ENCODE data around the gene DMD.
"Not testable (repeated sequence)": the region's sequence is repeated elsewhere in the genome, so short reads cannot be mapped to it uniquely, and the experiment has no call there.

Gene DMD

DNA sequence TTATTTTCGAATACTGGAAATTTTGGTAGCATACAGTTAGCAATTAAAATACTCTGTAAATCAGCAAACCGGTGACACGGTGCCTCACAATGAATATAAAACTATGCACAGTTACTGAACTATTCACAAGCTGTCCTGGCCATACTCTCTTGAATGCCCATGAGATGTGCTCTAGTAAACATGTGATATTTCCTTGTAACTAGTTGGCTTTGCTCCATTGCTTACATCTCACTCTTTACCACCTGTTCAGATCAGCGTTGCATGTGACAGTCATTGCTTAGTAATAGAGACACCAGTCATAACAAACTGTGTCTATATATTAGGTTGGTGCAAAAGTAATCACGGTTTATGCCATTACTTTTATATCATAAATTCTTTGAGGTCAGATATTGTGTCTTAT lies 1241.6 kb downstream of the DMD start:
- no peak for DNase-seq

DNA sequence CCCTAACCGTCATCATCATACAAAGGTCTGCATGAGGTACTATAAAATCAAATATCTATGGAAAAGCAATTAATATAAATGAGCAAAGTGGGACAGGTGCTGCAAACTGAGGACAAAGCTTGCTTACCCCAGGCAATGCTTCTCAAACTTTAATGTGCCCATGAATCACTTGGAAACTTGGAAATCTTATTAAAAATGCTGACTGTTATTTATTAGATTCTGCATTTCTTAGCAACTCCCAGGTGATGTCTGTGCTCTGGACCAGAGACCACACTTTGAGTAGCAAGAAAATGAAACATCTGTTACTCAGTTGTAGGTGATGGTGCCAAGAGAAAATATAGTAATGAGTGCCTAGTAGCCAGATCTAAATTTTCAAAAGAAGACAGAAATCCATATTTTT lies 1249.1 kb downstream of the DMD start:
- no peak for DNase-seq

DNA sequence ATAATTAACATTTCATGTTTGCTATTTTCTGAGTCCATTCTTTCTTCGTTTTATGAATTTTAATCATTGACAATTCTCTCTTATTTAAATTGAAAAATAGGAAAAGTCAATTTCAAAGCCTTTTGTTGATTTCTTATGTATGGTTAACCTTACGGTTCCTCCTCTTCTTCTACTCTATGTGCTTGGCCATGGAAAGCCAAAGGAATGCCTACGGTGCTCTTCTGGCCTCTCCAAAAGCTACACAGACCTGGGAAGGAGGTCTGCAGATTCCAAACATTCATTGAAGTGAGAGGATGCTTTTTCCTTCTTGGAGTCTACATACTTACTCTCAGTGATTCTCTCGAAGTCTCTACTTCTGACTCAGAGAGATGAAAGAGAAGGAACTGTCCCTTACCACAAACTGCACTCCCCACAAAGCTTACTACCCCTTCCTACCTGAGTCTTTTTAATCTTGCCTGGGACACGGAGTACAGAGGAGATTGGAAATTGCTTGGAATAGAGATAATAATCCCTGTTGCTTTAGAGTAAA lies 1276.4 kb downstream of the DMD start:
- no peak for DNase-seq

DNA sequence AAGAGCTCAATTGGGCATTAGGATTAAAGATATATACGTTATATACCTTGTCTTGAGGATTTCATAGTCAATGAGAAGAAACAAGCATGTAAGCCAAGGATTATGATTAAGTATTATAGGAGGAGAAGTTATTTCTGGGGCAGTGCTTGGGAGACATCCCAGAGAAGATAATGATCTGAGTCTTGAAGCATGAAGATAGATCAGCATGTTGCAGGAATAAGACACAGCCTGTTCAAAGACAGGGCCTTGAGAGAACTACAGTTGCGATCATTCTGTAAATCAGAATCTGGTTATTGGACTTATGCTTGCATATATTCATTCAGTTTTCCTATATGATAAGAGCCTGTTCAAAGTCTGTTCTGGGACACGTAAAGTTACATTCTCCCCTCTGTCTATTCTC lies 1277.3 kb downstream of the DMD start:
- DNase-seq, result no peak

DNA sequence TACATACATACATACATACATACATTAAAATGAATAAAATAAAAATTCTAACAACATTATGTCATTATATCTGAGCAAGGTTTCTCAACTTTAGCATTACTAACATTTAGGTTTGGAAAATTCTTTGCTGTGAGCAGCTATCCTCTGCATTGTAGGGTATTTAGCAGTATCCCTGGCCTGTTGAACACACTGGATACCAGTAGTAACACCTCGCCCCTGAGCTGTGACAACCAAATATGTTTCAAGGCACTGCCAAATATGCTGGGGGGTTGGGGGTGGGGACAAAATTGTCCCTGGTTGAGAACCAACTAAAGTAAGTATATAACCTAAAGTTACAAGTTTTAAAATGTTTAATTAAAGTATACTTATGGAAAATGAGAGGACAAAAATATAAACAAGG lies 1278.6 kb downstream of the DMD start:
- DNase-seq, result no peak

DNA sequence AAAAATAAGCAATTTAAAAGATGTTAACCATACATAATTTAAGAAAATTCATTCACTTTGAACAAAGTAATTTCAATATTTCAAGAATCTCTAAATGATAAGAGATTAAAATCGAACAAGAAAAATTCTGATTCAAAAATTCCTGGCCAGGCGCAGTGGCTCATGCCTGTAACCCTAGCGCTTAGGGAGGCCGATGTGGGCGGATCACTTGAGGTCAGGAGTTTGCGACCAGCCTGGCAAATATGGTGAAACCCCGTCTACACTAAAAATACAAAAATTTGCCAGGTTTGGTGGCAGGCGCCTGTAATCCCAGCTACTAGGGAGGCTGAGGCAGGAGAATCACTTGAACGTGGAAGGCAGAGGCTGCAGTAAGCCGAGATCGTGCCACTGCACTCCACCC lies 1279.0 kb downstream of the DMD start:
- DNase-seq, result not testable (repeated sequence)

DNA sequence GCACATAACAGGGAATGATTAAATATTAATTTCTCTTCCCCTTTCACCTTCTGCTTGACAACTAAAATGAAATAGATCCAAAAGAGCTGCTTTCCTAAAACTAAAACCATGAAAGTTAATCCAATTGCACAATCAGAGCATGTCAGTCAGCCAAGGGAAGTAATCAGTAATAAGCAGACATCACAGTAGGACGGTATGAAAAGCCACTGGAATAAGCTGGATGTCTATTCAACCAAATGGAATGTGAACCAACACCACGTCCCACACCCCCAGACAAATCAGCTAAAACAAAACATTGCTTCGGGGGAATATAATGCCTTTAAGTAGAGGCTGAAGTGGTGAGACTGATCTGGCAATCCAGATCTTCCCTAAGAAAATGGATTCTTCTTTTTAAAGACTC lies 1280.1 kb downstream of the DMD start:
- no peak for DNase-seq

DNA sequence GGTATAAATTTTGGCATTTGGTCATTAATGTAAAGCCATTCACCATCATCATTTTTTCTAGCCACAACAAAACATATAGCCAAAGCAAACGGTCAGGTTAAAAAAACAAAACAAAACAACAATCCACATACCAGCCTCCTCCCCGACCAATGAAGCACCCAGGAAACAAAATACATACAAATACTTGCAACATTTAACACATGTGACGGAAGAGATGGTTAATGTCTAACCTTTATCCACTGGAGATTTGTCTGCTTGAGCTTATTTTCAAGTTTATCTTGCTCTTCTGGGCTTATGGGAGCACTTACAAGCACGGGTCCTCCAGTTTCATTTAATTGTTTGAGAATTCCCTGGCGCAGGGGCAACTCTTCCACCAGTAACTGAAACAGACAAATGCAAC lies 1282.0 kb downstream of the DMD start:
- DNase-seq, result no peak

DNA sequence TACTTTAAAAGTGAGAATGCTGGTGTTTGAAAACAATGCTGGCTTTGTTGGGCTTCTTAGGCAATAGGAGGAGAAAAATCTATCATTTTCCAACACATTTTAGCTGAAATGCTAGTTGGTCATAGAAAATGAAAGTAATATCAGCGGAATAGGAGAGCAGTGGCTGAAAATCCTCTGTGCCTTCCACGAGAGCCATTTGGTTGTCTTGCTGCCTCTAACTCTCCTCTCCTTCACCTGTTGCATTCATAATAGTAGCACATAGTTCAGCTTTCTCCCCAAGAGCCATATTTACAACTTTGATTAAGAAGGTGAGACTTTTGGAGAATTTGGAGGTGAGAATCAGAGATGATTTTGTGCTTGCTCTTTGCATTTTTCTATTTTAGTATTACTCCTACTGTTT lies 1290.1 kb downstream of the DMD start:
- DNase-seq, result no peak

DNA sequence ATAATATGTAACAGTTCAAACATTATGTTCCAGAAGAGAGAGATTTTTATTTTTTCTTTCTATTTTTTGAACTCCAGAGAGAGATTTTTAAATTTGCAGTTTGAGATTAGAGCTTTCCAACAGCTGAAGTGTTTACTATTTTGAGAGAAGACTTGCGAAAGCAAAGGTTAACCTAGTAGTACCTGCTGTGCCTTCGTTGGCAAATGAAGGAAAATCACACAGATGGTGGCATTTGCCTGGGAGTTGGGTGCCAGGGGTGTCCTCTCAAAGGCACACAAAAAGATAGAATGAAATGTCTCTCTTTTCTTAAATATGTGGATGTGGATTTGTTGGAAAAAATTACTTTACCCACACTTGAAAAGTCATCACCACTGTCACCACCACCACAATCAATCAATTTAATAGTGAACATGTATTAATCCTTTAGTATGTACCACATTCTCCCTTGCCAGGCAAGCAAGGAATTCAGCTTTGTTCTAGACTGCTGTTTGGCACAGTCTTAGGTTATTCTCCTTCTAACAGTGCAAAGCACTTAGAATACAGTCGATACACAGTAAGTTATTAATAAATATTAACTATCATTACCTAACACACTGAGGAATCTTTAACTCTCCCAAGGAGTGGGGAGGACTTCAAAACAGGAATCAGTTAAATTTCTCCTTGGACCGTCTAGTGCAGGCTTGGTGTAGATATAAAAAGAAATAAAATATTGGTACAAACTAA lies 1301.3 kb downstream of the DMD start:
- DNase-seq, result no peak

DNA sequence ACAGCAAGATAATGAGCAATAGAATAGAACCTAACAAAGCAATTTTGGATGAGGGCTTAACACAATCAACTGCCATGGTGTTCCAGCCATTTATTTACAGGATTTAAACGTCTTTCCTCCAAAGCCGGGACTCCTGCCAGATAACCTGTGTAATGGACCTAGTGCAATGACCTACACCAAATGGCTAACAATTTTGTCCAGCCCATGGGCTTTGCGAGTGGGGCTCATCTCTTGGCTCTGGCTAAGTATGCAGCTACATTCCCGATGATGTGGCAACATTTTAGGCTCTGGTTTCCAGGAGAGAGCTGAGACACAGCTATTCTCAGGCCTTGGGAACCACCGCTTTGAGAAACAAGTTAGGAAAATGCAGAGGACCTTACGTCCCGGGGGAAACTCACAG lies 1317.2 kb downstream of the DMD start:
- DNase-seq, result no peak

DNA sequence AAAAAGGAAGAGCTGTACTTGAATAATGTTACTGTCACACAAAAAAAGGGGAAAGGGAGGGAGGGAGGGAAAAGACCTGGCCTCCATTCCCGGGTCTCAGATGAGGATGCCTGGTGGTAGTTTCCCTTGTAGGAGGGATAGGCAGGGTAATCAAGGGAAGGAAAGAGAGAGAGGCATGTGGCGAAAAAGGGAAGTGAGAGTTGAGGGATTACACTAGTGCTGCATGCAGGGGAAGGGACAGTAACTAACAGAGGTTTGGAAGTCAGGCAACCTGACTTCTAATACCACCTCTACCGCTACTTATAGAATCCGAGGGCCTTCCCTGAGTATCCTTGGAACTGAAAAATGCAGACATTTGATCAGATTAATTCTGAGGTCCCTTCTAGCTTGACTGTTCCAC lies 1317.8 kb downstream of the DMD start:
- DNase-seq, result no peak

DNA sequence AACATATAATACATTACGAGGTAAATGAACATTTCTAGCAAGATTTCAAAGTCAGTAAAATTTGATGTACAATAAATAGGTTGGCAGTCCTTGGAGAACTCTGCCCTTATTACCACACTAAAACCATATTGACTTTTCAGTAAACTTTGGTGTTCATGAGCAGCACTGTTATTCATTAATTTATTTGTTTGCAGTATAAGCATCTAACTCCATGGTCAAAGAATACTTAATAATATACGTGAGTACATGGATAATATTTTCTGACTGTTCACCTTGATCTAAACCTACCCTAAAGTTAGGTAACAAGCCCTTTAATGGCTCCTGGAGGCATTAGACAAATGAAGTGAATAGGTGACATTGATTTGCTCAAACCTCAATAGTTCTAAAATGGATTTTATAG lies 1322.3 kb downstream of the DMD start:
- no peak for DNase-seq

DNA sequence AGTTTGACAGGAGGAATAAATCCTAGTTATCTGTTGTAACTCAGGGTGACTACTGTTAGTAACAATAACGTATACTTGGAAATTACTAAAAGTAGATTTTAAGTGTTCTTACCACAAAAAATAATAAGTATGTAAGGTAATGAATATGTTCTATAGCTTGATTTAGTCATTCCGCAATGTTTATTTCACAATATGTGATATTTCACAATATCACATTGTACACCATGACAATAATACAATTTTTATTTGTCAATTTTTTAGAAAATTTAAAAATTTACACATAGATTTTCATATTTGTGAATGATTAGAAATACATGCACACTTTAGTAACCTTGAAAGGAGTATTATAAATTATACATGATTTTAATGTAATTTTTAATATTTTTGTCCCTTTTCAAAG lies 1326.8 kb downstream of the DMD start:
- DNase-seq, result no peak

DNA sequence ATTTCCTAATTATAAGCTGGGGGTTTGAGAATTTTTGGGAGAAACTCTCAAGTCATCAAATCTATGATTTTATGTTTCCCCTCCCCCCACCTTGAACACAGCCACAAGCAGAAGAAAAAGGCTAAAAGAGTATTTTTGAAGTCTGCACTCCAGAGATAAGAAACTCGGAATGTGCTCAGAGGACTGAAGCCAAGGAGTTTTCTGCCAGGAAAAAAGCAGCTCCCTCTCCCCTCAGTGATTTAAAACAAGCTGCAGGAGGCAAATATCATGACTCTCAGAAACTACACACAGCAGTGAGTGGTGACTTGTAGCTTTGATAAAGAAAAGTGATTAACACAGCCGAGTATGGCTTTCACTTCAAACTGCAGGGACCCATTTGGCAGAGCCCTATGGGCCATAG lies 1339.3 kb downstream of the DMD start:
- DNase-seq, result no peak

DNA sequence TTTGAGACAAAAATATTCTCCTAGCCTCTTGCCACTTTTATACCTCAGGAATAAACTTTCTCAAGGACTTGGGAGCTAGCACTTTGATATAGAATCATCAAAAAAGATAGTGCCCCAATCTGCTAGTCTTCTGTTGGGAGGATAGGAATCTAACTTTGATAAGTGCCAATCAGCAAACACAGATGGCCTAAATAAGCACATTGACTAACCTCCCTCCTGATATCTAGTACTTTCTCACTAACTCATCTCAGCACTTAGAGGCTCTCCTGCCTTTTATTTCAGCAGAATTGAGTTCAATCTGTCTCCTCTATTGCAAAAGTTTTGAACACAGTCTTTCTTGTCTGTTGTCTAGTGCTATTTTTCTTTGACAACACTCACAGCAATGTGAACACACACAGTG lies 1341.1 kb downstream of the DMD start:
- no peak for DNase-seq

DNA sequence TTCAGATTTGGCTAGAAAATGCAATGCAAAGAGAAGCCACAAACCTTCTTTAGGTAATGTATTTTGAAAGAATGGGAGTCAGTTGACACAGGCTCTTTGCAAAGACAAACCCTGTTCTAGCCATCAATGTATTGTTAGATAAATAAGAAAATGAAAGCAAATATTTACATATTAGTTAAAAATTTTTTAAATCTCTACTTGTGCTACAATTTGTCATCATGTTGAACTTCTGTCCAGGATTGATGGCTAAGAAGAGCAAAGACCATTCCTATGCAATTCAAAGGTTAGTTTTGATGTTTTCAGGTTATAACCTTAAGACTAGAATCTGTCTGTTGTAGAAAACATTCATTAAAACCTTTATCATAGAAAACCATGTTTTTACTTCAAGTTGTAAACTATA lies 1350.7 kb downstream of the DMD start:
- DNase-seq, result no peak

DNA sequence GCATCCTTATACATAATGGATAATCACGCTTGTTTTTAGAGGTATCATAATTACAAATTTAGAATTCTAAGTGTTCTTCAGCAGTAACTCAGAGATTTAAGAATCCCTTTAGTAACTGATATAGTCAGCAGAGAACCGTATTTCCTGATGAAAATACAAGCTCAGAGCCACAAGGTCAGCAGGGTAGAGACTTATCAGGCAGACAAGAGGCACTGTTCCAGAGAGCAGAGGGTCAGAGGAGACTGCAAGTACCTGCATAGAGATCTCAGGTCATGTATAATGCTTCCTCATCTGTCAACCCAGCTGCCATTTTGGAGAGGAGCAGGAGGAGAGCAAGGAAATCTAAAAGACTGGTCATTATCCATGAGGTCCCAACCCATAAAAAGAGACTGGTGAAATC lies 1352.4 kb downstream of the DMD start:
- DNase-seq, result no peak

DNA sequence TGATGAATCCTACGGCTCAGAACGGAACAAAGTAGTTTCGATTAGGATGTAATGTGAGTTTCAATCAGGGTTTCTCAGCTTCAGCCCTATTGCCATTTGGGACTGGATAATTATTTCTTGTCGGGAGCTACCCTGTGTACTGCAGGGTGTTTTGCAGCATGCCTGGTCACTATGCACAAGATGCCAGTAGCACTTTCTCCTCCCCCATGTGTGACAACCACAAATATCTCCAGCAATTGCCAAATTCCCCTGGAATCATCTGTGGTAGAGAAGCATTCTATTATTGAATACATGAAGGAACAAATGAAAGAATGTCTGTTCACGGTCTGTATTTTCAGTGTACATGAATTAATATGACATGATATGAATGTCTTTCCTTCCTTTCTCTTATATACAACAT lies 1356.6 kb downstream of the DMD start:
- no peak for DNase-seq

DNA sequence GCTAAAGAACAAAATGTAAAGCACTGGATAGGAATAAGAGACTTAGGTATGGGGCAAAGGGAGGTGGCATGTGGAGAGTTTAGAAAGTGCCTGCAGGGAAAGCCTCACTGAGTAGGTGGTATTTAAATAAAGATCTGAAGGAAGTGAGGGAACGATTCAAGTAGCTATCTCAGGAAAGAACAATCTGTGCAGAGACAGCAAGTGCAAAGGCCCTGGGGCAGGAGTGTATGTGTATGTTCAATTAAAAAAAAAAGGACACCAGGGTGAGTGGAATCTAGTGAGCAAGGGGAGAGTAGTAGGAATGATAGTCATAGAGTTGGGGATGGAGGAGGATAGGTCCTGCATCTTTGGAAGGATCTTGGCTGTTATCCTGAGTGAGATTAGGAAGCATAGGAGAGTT lies 1359.6 kb downstream of the DMD start:
- DNase-seq, result no peak

DNA sequence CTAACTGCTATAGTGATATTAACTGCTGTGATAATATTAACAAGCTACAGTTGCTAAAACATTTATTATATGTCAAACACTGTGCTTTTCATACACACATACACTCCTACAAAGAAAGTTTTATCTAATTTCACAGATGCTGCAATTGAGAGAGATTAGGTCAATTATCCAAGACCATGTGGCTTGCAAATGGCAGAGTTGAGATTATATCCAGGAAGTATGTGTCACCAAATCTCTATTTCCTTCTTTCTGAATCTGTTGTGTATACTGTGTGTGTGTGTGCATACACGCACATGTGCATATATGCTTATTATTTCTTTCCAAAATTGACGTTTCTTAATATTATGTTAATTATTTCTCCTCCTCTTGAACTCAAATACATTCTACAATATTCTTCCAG lies 1363.6 kb downstream of the DMD start:
- DNase-seq, result no peak

DNA sequence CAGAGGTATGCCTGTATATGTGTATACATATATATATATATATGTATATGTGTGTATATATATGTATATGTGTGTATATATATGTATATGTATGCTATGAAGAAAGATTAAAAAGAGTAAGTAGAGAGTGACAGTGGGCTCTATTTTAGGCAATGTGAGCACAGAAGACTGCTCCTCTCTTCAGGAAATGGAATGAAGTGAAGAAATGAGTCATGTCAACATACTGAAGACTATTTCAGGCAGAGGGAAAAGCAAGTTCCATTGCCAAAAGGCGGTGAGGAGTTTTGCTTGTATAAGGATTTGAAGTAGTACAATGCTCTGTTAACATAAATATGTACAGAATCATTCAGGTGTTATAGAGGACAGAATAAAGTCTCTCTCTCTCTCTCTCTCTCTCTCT lies 1366.3 kb downstream of the DMD start:
- no peak for DNase-seq

DNA sequence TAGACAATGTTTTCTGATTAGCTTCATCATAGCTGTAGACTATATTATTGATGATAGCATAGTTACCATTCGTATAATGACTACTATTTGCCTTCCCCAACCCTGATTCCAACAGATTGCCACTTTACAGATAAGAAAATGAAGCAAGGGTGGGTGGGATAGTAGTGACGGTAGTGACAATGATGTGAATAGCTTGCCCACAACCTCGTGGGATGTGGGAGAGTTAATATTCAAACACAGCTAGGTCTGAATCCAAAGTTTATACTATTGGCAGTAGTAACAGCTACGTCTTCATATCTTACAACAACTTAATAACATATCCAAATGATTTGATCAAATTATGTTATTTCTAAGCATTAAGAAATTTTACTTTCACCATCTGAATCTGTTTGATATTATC lies 1372.7 kb downstream of the DMD start:
- DNase-seq, result no peak

DNA sequence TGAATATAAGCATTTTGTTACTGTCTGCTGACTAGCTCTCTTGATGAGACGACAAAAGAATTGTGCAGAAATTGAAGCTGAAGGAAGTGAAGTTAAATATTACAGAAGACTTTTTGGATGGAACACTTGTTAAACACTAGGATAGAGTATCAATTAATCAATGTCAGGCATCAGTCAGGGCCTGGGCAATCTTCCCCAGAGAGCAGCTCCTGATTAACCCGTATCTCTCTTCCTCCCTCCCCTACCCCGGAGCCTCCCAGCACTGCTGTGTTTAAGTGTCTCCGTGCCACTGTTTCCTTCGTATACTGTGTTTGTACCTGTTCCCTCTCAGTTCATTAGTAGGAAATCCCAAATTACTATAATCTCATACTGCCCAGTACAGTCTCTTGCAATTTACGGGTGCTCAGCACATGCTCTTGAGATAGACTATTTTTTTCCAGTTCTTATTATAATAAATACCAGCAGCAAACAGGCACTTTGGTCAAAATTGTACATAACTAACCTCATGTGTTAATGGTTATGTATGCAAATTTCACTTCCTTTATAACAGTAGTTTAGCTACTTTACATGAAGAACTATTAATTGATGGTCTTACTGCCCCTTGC lies 1373.8 kb downstream of the DMD start:
- DNase-seq, result no peak

DNA sequence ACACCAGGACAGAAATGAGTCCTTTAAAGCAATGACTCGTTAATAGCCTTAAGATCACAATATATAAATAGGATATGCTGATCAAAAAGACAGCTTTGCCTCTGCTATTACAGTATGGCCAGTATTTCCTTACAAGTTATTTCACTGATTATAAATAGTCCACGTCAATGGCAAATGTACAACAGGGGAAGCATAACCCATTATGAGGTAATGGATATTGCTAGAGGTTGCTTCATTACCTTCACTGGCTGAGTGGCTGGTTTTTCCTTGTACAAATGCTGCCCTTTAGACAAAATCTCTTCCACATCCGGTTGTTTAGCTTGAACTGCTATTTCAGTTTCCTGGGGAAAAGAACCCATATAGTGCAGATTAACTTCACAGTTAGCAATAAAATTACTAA lies 1374.9 kb downstream of the DMD start:
- no peak for DNase-seq

Data from NCI-H526 (cell line).